ENCODE measurements around the gene UBR7. TPM values are rescaled to one million over a fixed set of nuclear protein-coding genes. Genes with fewer than 3 reads are reported as not detected.
"Not testable (repeated sequence)": the region's sequence is repeated elsewhere in the genome, so short reads cannot be mapped to it uniquely, and the experiment has no call there.

UBR7 gene
- total and polyA plus RNA-seq, 7 experiments from 2014 or later, result 10.1 to 31.3 (median 13.6) TPM

- ATAC-seq; H3K27me3 ChIP-seq (ENCODE audit: control insufficient read depth in 2 of 2, insufficient read depth in 2 of 2, low read length in 2 of 2); H3K9me3 ChIP-seq (ENCODE audit: control insufficient read depth in 2 of 3, low read length in 3 of 3); H3K4me1 Mint-ChIP-seq; H3K4me3 Mint-ChIP-seq; H3K4me3 ChIP-seq (ENCODE audit: low read length); intact Hi-C loops (cut with micrococcal nuclease); CTCF ChIA-PET; H3K4me1 ChIP-seq (ENCODE audit: control insufficient read depth in 2 of 2, insufficient read depth in 2 of 2, low read length in 2 of 2); H3K27ac ChIP-seq (ENCODE audit: low read depth, low read length); H3K27me3 Mint-ChIP-seq; H3K9me3 Mint-ChIP-seq; H3K36me3 Mint-ChIP-seq; DNase-seq; POLR2A ChIA-PET; H3K27ac Mint-ChIP-seq; H3K36me3 ChIP-seq (ENCODE audit: control insufficient read depth in 2 of 3, insufficient read depth in 3 of 3, low read length in 3 of 3): not testable (repeated sequence)
Measured at GRCh38 chr14:93165271-93166265, 41.5 kb upstream of the UBR7 start.

GRCh38 chr14:93168610-93169009 is 38.4 kb upstream of the UBR7 start:
- H3K36me3 ChIP-seq (ENCODE audit: control insufficient read depth in 2 of 3, insufficient read depth in 3 of 3, low read length in 3 of 3); H3K4me1 Mint-ChIP-seq; intact Hi-C loops (cut with micrococcal nuclease); H3K4me3 Mint-ChIP-seq; DNase-seq; POLR2A ChIA-PET; ATAC-seq; H3K4me3 ChIP-seq (ENCODE audit: low read length); H3K27me3 Mint-ChIP-seq; H3K27ac ChIP-seq (ENCODE audit: low read depth, low read length); H3K27ac Mint-ChIP-seq; H3K36me3 Mint-ChIP-seq; H3K4me1 ChIP-seq (ENCODE audit: control insufficient read depth in 2 of 2, insufficient read depth in 2 of 2, low read length in 2 of 2); H3K9me3 ChIP-seq (ENCODE audit: control insufficient read depth in 2 of 3, low read length in 3 of 3); H3K9me3 Mint-ChIP-seq; H3K27me3 ChIP-seq (ENCODE audit: control insufficient read depth in 2 of 2, insufficient read depth in 2 of 2, low read length in 2 of 2): not testable (repeated sequence)
- CTCF ChIA-PET, result interaction anchor here (0.7 kb wide), 1 partner anchor 10 kb away, joined by 3 read pairs; no protein-coding TSS in a partner anchor

DNA sequence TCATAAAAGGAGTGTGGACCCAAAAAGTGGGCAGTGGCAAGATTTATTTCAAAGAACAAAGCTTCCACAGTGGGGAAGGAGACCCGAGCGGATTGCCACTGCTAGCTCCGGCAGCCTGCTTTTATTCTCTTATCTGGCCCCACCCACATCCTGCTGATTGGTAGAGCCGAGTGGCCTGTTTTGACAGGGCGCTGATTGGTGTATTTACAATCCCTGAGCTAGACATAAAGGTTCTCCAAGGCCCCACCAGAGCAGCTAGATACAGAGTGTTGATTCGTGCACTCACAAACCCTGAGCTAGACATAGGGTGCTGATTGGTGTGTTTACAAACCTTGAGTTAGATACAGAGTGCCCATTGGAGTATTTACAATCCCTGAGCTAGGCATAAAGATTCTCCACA is 37.4 kb upstream of the UBR7 start:
- H3K4me1 Mint-ChIP-seq; intact Hi-C loops (cut with micrococcal nuclease); H3K9me3 ChIP-seq (ENCODE audit: control insufficient read depth in 2 of 3, low read length in 3 of 3); DNase-seq; H3K27me3 ChIP-seq (ENCODE audit: control insufficient read depth in 2 of 2, insufficient read depth in 2 of 2, low read length in 2 of 2); H3K36me3 Mint-ChIP-seq; H3K4me1 ChIP-seq (ENCODE audit: control insufficient read depth in 2 of 2, insufficient read depth in 2 of 2, low read length in 2 of 2); H3K27ac Mint-ChIP-seq; H3K36me3 ChIP-seq (ENCODE audit: control insufficient read depth in 2 of 3, insufficient read depth in 3 of 3, low read length in 3 of 3); ATAC-seq; H3K4me3 ChIP-seq (ENCODE audit: low read length); H3K9me3 Mint-ChIP-seq; H3K27ac ChIP-seq (ENCODE audit: low read depth, low read length); H3K4me3 Mint-ChIP-seq; H3K27me3 Mint-ChIP-seq: not testable (repeated sequence)
- ChIA-PET POLR2A (interaction anchor here (0.6 kb wide), 1 partner anchor 25 kb away, joined by 5 read pairs; no protein-coding TSS in a partner anchor), CTCF (interaction anchor here (0.6 kb wide), 1 partner anchor 36 kb away, joined by 3 read pairs; no protein-coding TSS in a partner anchor)

DNA sequence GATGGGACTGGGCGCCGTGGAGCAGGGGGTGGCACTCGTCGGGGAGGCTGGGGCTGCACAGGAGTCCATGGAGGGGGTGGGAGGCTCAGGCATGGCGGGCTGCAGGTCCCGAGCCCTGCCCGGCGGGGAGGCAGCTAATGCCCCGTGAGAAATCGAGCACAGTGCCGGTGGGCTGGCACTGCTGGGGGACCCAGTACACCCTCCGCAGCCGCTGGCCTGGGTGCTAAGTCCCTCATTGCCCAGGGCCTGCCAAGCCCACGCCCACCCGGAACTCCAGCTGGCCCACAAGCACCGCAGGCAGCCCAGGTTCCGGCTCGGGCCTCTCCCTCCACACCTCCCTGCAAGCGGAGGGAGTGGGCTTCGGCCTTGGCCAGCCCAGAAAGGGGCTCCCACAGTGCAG is 36.9 kb upstream of the UBR7 start:
- H3K4me1 Mint-ChIP-seq; ATAC-seq; H3K9me3 ChIP-seq (ENCODE audit: control insufficient read depth in 2 of 3, low read length in 3 of 3); H3K27ac ChIP-seq (ENCODE audit: low read depth, low read length); intact Hi-C loops (cut with micrococcal nuclease); H3K27ac Mint-ChIP-seq; H3K36me3 ChIP-seq (ENCODE audit: control insufficient read depth in 2 of 3, insufficient read depth in 3 of 3, low read length in 3 of 3); H3K27me3 ChIP-seq (ENCODE audit: control insufficient read depth in 2 of 2, insufficient read depth in 2 of 2, low read length in 2 of 2); H3K4me3 Mint-ChIP-seq; H3K27me3 Mint-ChIP-seq; H3K36me3 Mint-ChIP-seq; CTCF ChIA-PET; H3K4me3 ChIP-seq (ENCODE audit: low read length); DNase-seq; H3K9me3 Mint-ChIP-seq; POLR2A ChIA-PET; H3K4me1 ChIP-seq (ENCODE audit: control insufficient read depth in 2 of 2, insufficient read depth in 2 of 2, low read length in 2 of 2): not testable (repeated sequence)

DNA sequence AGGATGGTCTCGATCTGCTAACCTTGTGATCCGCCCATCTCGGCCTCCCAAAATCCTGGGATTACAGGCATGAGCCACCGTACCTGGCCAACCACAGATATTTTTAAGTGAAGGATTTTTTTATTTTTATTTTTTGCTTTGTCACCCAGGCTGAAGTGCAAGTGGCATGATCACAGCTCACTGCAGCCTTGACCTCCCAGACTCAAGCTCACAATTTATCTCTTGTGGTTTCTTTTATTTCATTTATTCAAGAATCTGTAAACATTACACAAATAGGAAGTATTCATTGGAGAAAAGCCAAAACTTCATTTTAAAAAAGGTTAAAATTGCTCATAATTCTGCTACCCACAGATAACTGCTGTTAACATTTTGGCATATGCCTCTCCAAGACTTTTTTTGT is 35.7 kb upstream of the UBR7 start:
- Mint-ChIP-seq H3K27ac (no peak overlapping the region), H3K27me3 (no peaks in the 10 kb centered on the region), H3K9me3 (no peaks in the 10 kb centered on the region), H3K36me3 (no peaks in the 10 kb centered on the region), H3K4me1 (no peaks in the 10 kb centered on the region), H3K4me3 (no peak overlapping the region)
- Histone ChIP-seq H3K9me3 (ENCODE audit: control insufficient read depth in 2 of 3, low read length in 3 of 3) (no peaks in the 10 kb centered on the region), H3K27ac (ENCODE audit: low read depth, low read length) (no peak overlapping the region), H3K36me3 (ENCODE audit: control insufficient read depth in 2 of 3, insufficient read depth in 3 of 3, low read length in 3 of 3) (no peaks in the 10 kb centered on the region), H3K4me1 (ENCODE audit: control insufficient read depth in 2 of 2, insufficient read depth in 2 of 2, low read length in 2 of 2) (no peaks in the 10 kb centered on the region), H3K4me3 (ENCODE audit: low read length) (no peak overlapping the region), H3K27me3 (ENCODE audit: control insufficient read depth in 2 of 2, insufficient read depth in 2 of 2, low read length in 2 of 2) (no peaks in the 10 kb centered on the region)
- ATAC-seq (no peak), DNase-seq (no peak)
- CTCF ChIA-PET, result interaction anchor here (0.7 kb wide), 1 partner anchor 57 kb away, joined by 3 read pairs; no protein-coding TSS in a partner anchor
- intact Hi-C loops (cut with micrococcal nuclease), result no loop called here
- POLR2A ChIA-PET, result interaction anchor here (0.7 kb wide), 1 partner anchor 115 kb away, joined by 3 read pairs; no protein-coding TSS in a partner anchor

DNA sequence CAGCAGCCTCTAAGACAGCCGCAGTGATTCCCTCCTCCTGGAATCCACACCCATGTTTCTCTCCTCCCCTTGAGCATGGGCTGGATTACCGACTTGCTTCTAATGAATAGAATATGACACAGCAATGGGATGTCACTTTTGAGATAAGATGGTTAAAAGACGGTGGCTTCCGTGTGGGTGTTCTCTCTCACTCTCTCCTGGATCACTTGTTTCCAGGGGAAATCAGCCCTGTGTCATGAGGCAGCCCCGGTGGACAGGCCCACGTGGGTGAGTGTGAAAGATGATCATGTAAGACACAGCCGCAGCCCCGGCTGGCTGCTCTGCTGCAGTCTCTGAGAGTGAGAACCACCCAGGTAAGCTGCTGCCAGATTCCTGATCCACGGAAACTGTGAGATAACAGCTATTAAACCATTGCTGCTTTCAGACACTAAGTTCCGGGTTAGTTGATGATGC is 33.1 kb upstream of the UBR7 start:
- peaks cover 0 to 4% (median 0%) of the 10 kb centered on the region in 7 donors for H3K4me1 Mint-ChIP-seq
- no peak overlapping the region for H3K27ac ChIP-seq (ENCODE audit: low read depth, low read length)
- H3K27me3 Mint-ChIP-seq, result no peaks in the 10 kb centered on the region
- no peaks in the 10 kb centered on the region for H3K36me3 Mint-ChIP-seq
- CTCF ChIA-PET, result interaction anchor here (3.2 kb wide), 1 partner anchor 61 kb away, joined by 11 read pairs; no protein-coding TSS in a partner anchor
- POLR2A ChIA-PET, result no interaction called here
- intact Hi-C loops (cut with micrococcal nuclease), result no loop called here
- no peak overlapping the region for H3K4me3 Mint-ChIP-seq
- no peaks in the 10 kb centered on the region for H3K4me1 ChIP-seq (ENCODE audit: control insufficient read depth in 2 of 2, insufficient read depth in 2 of 2, low read length in 2 of 2)
- no peaks in the 10 kb centered on the region for H3K9me3 Mint-ChIP-seq
- no peaks in the 10 kb centered on the region for H3K27me3 ChIP-seq (ENCODE audit: control insufficient read depth in 2 of 2, insufficient read depth in 2 of 2, low read length in 2 of 2)
- no peaks in the 10 kb centered on the region for H3K36me3 ChIP-seq (ENCODE audit: control insufficient read depth in 2 of 3, insufficient read depth in 3 of 3, low read length in 3 of 3)
- H3K27ac Mint-ChIP-seq, result no peak overlapping the region
- H3K9me3 ChIP-seq (ENCODE audit: control insufficient read depth in 2 of 3, low read length in 3 of 3), result no peaks in the 10 kb centered on the region
- no peak overlapping the region for H3K4me3 ChIP-seq (ENCODE audit: low read length)
- DNase-seq (no peak), ATAC-seq (no peak)

- H3K27me3 Mint-ChIP-seq; H3K4me1 Mint-ChIP-seq; H3K27me3 ChIP-seq (ENCODE audit: control insufficient read depth in 2 of 2, insufficient read depth in 2 of 2, low read length in 2 of 2); POLR2A ChIA-PET; ATAC-seq; H3K27ac ChIP-seq (ENCODE audit: low read depth, low read length); H3K36me3 Mint-ChIP-seq; intact Hi-C loops (cut with micrococcal nuclease); H3K36me3 ChIP-seq (ENCODE audit: control insufficient read depth in 2 of 3, insufficient read depth in 3 of 3, low read length in 3 of 3); DNase-seq; H3K27ac Mint-ChIP-seq; H3K4me3 Mint-ChIP-seq; H3K4me3 ChIP-seq (ENCODE audit: low read length); H3K9me3 ChIP-seq (ENCODE audit: control insufficient read depth in 2 of 3, low read length in 3 of 3); H3K4me1 ChIP-seq (ENCODE audit: control insufficient read depth in 2 of 2, insufficient read depth in 2 of 2, low read length in 2 of 2); H3K9me3 Mint-ChIP-seq: not testable (repeated sequence)
- CTCF ChIA-PET, result interaction anchor here (3.2 kb wide), 1 partner anchor 61 kb away, joined by 11 read pairs; no protein-coding TSS in a partner anchor
Measured at GRCh38 chr14:93174731-93175130, 32.3 kb upstream of the UBR7 start.
